NCI-H1105 (cell line): ENCODE results near the gene MRPL48.
A peak's percentile ranks its signal among the peaks of the same experiment; 100 is the strongest.
"Not testable (repeated sequence)": the region's sequence is repeated elsewhere in the genome, so short reads cannot be mapped to it uniquely, and the experiment has no call there.

Experiments
- DNase-seq: peaks from one replicate; lab custom pipeline; 2025; lab: John Stamatoyannopoulos, UW

The MRPL48 gene

DNA sequence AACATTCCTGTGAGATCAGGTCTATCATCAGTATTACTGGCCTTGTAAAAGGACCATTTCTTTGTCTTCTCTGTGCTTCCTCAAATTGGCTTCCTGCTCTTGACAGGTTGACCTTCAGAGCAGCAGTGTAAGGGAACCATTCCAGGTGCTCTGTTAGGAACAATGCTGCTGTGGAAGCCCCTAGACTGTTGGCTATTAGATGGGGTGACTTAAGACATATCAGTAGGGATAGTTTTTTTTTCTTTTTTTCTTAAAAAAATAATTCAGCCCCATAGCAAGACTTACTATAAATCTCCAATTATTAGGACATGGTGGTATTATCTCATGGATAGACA, 51.4 kb downstream of the MRPL48 start:
- no peak for DNase-seq

DNA sequence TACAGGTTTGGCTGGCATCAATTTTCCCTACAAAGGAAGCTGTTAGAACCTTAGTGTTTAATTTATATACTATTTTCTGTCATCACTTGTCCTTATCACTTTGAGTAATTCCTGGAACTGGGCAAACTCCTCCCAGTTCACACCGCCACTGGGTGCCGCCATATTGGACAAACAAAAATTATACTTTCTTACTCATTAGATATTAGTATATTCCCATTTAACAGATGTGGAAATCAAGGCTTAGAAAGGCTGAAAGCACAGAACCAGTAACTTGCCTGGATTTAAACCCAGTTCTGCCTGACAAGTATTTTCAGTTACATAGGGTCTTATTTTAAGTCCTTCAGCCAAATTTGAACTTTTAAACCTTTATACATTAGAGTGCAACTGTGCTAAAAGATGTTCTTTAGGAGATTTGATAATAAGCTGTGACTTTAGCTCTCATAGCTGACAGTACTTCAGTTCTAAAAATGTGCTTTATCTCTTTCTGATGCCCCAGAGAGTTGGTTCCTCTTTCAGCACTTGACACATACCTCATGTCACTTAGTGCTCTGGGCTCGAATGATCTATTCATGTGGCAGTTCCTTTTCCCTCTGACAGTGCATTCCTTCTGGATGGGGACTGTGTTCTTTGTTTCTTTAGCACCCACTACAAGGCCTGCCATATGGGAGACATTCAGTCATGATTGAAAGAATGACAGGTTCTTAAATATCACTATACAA, 63.5 kb downstream of the MRPL48 start:
- DNase-seq, result no peak

GRCh38 chr11:73852049-73852448, 64.4 kb downstream of the MRPL48 start:
- peak; percentile 31 for DNase-seq

DNA sequence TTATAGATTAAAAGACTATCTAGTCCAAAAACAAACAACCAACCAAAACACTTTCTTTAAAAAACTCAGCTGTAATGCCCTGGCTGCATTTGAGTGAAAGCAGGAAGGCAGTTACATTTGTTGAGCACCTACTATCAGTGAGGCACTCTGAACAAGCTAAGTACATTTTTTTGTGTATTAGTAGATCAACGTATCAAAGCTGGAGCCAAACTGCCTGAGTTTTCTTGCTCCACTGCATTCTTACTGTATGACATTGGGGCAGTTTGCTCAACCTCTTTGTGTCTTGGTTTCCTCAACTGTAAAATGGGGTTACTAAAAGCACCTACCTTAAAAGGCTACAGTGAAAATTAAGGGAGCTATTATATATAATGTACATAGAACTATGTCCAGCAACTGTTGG, 67.0 kb downstream of the MRPL48 start:
- DNase-seq, result no peak

DNA sequence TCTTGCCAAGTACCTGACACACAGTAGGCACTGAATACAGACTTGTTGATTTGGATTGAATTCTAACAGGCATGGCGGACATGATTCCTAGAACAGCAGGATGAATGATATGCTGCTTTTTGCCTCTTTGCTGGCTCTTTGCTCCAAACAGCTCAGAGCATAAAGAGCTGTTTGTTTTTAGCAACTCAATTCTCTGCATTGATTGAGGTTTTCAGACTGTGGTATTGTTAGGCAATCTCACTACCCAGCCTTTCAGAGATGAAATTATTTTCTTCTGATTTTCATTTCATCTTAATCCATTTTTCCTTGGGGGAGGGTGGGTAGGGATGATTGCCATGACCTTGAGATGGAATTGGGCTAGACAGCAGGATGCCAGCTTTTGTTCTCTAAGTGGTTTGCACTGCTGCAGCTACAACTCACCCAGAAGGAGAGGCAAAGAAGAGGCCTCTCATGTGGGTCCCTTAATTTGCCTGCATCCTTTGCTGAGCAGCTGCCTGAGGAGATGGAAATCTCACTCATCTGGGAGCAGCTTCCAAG, 68.4 kb downstream of the MRPL48 start:
- no peak for DNase-seq

GRCh38 chr11:73859671-73860070, 72.0 kb downstream of the MRPL48 start:
- no peak for DNase-seq

GRCh38 chr11:73860202-73860601, 72.5 kb downstream of the MRPL48 start:
- no peak for DNase-seq

DNA sequence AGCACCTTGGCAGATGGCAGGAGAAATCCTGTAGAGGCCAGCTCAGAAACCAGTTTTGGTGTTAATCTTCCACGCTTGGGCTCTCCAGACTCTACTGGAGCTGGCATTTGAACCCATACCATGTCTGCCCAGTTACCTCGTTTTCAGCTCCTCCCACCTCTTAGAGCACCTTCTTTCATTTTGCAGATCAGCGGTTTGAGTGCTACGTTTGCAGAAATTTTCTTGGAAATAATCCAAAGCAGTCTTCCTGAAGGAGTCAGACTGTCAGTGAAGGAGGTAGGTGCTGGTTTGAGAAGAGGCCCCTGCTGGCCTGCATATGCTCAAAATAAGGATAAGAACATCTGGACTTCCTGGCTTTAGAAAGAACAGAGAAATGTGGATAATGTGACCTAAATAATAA, 75.3 kb downstream of the MRPL48 start:
- no peak for DNase-seq

DNA sequence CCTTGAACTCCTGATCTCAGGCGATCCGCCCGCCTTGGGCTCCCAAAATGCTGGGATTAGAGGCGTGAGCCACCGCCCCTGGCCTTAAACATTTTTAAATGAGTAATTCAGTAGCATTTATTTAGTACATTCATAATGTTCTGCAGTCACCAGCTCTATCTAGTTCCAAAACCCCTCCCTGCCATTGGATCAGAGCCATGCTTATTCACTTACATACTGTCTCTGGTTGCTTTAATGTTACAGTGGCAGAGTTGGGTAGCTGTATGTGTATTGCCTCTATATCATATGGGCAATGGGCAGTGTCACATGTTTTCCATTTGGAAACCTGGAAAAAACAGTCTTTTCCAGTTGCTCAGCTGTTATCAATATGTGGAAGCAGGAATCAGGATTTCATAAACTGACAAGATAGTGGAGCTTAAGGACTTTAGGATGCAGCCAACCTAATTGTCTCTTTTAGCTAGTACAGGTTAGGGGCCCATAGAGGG, 78.5 kb downstream of the MRPL48 start:
- no peak for DNase-seq

- no peak for DNase-seq
Measured at GRCh38 chr11:73866586-73866996, 78.9 kb downstream of the MRPL48 start.

- DNase-seq, result no peak
Measured at GRCh38 chr11:73869332-73869949, 81.8 kb downstream of the MRPL48 start.

DNA sequence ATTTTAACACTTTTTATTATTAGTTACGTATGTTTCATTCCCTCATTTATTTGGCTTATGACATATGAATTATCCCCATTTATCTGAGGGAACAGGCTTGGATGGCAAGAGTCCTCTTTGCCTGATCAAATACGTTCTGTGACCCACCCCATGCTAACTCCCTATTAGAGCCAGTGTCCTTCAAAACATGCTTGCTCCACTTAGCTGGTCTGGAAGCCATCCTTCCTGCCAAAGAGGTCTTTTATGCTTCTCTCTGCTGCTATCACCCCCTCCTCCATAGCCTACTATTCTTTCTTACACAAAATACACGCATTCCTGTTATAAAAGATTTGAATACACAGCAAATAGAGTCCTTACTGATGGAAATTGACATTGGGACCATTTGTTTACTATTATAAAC, 82.6 kb downstream of the MRPL48 start:
- DNase-seq, result no peak

DNA sequence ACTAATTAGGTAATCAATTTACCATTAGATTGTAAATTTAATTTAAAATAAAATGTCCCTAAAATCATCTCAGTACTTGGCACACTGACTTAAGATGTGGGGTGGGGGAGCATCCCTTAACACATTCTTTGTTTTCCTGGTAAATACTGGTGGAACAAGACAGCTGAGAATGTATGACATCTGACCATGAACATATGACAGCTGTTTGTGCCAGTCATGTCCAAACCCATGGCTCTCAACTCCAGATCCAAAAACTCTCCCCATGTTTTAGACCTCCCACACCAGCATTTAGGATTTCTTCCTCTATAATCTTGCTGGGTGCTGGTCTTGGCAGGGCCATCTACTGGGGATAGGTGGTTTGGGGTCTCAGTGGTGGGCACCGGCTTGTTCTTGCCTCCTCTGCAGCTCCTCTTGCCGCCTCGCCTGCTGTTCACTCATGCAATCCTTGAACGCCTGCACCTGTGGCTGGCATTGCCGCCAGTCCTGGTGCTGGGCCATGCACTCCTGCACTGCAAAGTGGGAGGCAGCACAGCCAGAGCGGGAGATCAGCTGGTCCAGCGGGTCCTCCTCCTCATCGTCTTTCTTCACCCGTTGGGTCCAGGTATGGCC, 85.2 kb downstream of the MRPL48 start:
- DNase-seq, result no peak

DNA sequence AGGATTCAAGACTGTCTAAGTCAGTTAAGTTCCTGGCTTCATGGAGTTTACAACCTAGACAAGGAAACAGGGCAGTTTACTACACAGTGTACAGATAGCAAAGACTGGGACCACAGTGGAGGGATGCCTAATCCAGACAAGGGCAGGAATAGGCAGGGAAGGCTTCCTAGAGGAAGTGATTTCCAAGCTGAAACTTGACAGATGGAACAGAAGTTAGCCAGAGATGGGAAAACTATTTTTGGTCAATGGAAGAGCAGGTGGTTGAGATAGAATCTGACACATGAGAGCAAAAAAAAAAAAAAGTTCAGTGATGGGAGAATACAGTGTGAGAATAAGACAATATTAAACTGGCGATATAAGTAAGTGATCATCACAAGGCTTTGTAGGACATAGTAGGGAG, 87.7 kb downstream of the MRPL48 start:
- no peak for DNase-seq

- DNase-seq, result peak; percentile 11
Measured at GRCh38 chr11:73875840-73876239, 88.2 kb downstream of the MRPL48 start.

- peak; percentile 99 for DNase-seq
Measured at GRCh38 chr11:73876424-73877310, 89.0 kb downstream of the MRPL48 start, which contains the start of the genes COA4 and PAAF1. Gene COA4, minus strand, starts transcription at chr11:73876846. Its CDS starts 3,468 bp downstream, at chr11:73873378. Gene PAAF1, plus strand, starts transcription at chr11:73876999. Its CDS starts 23 bp downstream, at chr11:73877022.

DNA sequence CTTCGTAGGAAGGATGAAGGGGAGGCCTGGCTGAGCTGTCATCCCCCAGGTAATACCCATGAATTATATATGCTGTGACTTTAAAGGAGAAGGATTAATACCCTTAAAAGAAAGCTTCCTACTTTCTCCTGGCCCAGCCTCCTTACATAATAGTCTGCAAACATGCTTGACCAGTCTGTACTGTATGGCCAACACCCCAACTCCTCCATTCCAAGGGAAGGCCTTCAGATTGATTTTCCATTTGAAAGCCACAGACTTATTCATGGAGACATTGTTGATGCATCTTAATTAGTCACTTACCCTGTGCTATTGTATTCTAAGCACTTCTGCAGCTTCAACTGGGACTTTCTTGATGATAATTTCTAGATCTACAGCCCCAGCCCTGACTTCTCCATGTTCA, 91.1 kb downstream of the MRPL48 start:
- DNase-seq, result no peak

DNA sequence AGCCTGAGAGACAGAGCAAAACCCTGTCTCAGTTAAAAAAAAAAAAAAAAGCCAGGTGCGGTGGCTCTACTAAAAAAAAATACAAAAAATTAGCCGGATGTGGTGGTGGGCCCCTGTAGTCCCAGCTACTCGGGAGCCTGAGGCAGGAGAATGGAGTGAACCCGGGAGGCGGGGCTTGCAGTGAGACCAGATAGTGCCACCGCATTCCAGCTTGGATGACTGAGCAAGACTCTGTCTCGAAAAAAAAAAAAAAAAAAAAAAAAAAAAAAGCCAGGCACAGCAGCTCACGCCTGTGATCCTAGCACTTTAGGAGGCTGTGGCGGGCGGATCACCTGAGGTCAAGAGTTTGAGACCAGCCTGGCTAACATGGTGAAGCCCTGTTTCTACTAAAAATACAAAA, 92.8 kb downstream of the MRPL48 start:
- DNase-seq, result not testable (repeated sequence)

DNA sequence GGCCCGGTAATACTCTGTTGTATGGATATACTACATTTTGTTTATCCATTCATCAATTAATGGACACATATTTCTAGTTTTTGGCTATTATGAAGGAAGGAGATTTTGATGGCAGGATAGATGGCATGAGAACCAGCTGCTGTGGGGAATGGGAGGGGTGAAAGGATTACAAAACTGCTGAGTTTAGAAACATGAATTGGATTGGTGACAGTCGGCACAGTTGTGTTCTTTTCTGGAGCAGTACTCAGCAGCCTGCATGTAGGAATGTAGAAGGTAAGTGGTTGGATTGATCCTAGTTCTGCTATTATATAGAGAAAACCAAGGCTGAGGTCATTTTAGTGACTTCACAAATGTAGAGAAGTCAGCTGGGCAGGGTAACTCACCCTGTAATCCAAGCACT, 96.2 kb downstream of the MRPL48 start:
- DNase-seq, result no peak

GRCh38 chr11:73888244-73888643, 100.6 kb downstream of the MRPL48 start:
- DNase-seq, result no peak

GRCh38 chr11:73889019-73889418, 101.3 kb downstream of the MRPL48 start:
- no peak for DNase-seq

GRCh38 chr11:73889536-73889935, 101.9 kb downstream of the MRPL48 start:
- DNase-seq, result no peak
